T-helper 2 cell treated with Interferon-gamma antibody and Interleukin-4, amounts not matched to agents 5 μg/mL and 100 μg/mL, for 36 hours (primary cell): Measurements from ENCODE around the gene TEX261.

ENCODE experiments used
- DNase-seq: peaks from one replicate; pipeline ENCODE4 v3.0.0; 2021; ENCODE audit warnings: low spot score
- H3K27ac Mint-ChIP-seq: one replicate; pipeline ENCODE4 v1.8.0; 2021; ENCODE audit warnings: mild to moderate bottlenecking, mixed read lengths
- H3K27me3 Mint-ChIP-seq: one replicate; pipeline ENCODE4 v1.8.0; 2021; ENCODE audit warnings: low read depth, mixed read lengths
- H3K36me3 Mint-ChIP-seq: one replicate; pipeline ENCODE4 v1.8.0; 2021; ENCODE audit warnings: low read depth, mixed read lengths
- H3K4me1 Mint-ChIP-seq: one replicate; pipeline ENCODE4 v1.8.0; 2021; ENCODE audit warnings: low read depth, mixed read lengths
- H3K4me3 Mint-ChIP-seq: one replicate; pipeline ENCODE4 v1.8.0; 2022; ENCODE audit warnings: mild to moderate bottlenecking, moderate library complexity, mixed read lengths
- H3K9me3 Mint-ChIP-seq: one replicate; pipeline ENCODE4 v1.8.0; 2021; ENCODE audit warnings: mixed read lengths

Gene TEX261

GRCh38 chr2:70982971-70983370 is 11.7 kb downstream of the TEX261 start:
- no peak overlapping the region for H3K4me3 Mint-ChIP-seq
- DNase-seq: no peak
- no peak overlapping the region for H3K27ac Mint-ChIP-seq
- H3K27me3 Mint-ChIP-seq: no peaks in the 10 kb centered on the region
- H3K4me1 Mint-ChIP-seq: peaks cover 8% of the 10 kb centered on the region
- no peaks in the 10 kb centered on the region for H3K9me3 Mint-ChIP-seq
- peaks cover 13% of the 10 kb centered on the region for H3K36me3 Mint-ChIP-seq

- no peaks in the 10 kb centered on the region for H3K27me3 Mint-ChIP-seq
- H3K36me3 Mint-ChIP-seq: peaks cover 13% of the 10 kb centered on the region
- H3K9me3 Mint-ChIP-seq: no peaks in the 10 kb centered on the region
- DNase-seq: no peak
- H3K4me1 Mint-ChIP-seq: peaks cover 15% of the 10 kb centered on the region
- no peak overlapping the region for H3K4me3 Mint-ChIP-seq
- H3K27ac Mint-ChIP-seq: no peak overlapping the region
Observed at GRCh38 chr2:70981866-70982810, 12.5 kb downstream of the TEX261 start.

- H3K4me3 Mint-ChIP-seq: no peak overlapping the region
- no peaks in the 10 kb centered on the region for H3K27me3 Mint-ChIP-seq
- no peak overlapping the region for H3K27ac Mint-ChIP-seq
- no peaks in the 10 kb centered on the region for H3K9me3 Mint-ChIP-seq
- H3K36me3 Mint-ChIP-seq: peaks cover 7% of the 10 kb centered on the region
- H3K4me1 Mint-ChIP-seq: peaks cover 19% of the 10 kb centered on the region
- no peak for DNase-seq
Observed at GRCh38 chr2:70981421-70981820, 13.3 kb downstream of the TEX261 start.

- Mint-ChIP-seq H3K27me3 (no peaks in the 10 kb centered on the region), H3K27ac (no peak overlapping the region), H3K36me3 (no peaks in the 10 kb centered on the region), H3K4me3 (no peak overlapping the region), H3K9me3 (no peaks in the 10 kb centered on the region), H3K4me1 (peaks cover 18% of the 10 kb centered on the region)
- DNase-seq: no peak
Observed at GRCh38 chr2:70979626-70980025, 15.0 kb downstream of the TEX261 start.

GRCh38 chr2:70979180-70979488 is 15.5 kb downstream of the TEX261 start:
- Mint-ChIP-seq H3K27ac (no peak overlapping the region), H3K27me3 (no peaks in the 10 kb centered on the region), H3K4me1 (peaks cover 14% of the 10 kb centered on the region), H3K4me3 (no peak overlapping the region), H3K9me3 (no peaks in the 10 kb centered on the region), H3K36me3 (no peaks in the 10 kb centered on the region)
- DNase-seq: no peak

GRCh38 chr2:70978341-70979179 is 16.1 kb downstream of the TEX261 start, which contains the start of gene ANKRD53:
Gene ANKRD53 (plus strand): TSS chr2:70978630. CDS start chr2:70978646, 16 bp downstream.
- no peak for DNase-seq
- no peaks in the 10 kb centered on the region for H3K36me3 Mint-ChIP-seq
- H3K27me3 Mint-ChIP-seq: peaks cover 5% of the 10 kb centered on the region
- peak within 1 kb of the TSS; percentile 84 for H3K27ac Mint-ChIP-seq
- peaks cover 14% of the 10 kb centered on the region for H3K4me1 Mint-ChIP-seq
- H3K9me3 Mint-ChIP-seq: no peaks in the 10 kb centered on the region
- H3K4me3 Mint-ChIP-seq: peak within 1 kb of the TSS; percentile 84

- peak; percentile 24 for DNase-seq
- Mint-ChIP-seq H3K27me3 (peaks cover 6% of the 10 kb centered on the region), H3K4me1 (peaks cover 14% of the 10 kb centered on the region), H3K27ac (peak overlapping the region; percentile 84), H3K9me3 (no peaks in the 10 kb centered on the region), H3K36me3 (no peaks in the 10 kb centered on the region), H3K4me3 (peak overlapping the region; percentile 84)
Observed at GRCh38 chr2:70977605-70978205, 17.0 kb downstream of the TEX261 start.

GRCh38 chr2:70975237-70975636 is 19.4 kb downstream of the TEX261 start:
- no peak overlapping the region for H3K4me3 Mint-ChIP-seq
- peaks cover 25% of the 10 kb centered on the region for H3K27me3 Mint-ChIP-seq

GRCh38 chr2:70974592-70974991 is 20.1 kb downstream of the TEX261 start:
- Mint-ChIP-seq H3K27me3 (peaks cover 27% of the 10 kb centered on the region), H3K27ac (no peak overlapping the region), H3K9me3 (no peaks in the 10 kb centered on the region), H3K4me1 (peaks cover 14% of the 10 kb centered on the region), H3K4me3 (no peak overlapping the region), H3K36me3 (no peaks in the 10 kb centered on the region)
- no peak for DNase-seq

More at GRCh38 chr2:70975237-70975636, 19.4 kb downstream of the TEX261 start:
- DNase-seq: no peak
- no peak overlapping the region for H3K27ac Mint-ChIP-seq
- H3K36me3 Mint-ChIP-seq: no peaks in the 10 kb centered on the region
- H3K4me1 Mint-ChIP-seq: peaks cover 14% of the 10 kb centered on the region
- no peaks in the 10 kb centered on the region for H3K9me3 Mint-ChIP-seq

GRCh38 chr2:70967189-70967588 is 27.5 kb downstream of the TEX261 start:
- peaks cover 56% of the 10 kb centered on the region for H3K27me3 Mint-ChIP-seq
- no peak overlapping the region for H3K4me3 Mint-ChIP-seq
- peaks cover 2% of the 10 kb centered on the region for H3K4me1 Mint-ChIP-seq
- no peaks in the 10 kb centered on the region for H3K36me3 Mint-ChIP-seq
- DNase-seq: no peak
- no peak overlapping the region for H3K27ac Mint-ChIP-seq
- H3K9me3 Mint-ChIP-seq: no peaks in the 10 kb centered on the region

- Mint-ChIP-seq H3K4me3 (no peak overlapping the region), H3K4me1 (peaks cover 2% of the 10 kb centered on the region), H3K36me3 (no peaks in the 10 kb centered on the region), H3K27me3 (peaks cover 51% of the 10 kb centered on the region), H3K9me3 (no peaks in the 10 kb centered on the region), H3K27ac (no peak overlapping the region)
- DNase-seq: peak; percentile 2
Observed at GRCh38 chr2:70966681-70967080, 28.0 kb downstream of the TEX261 start.

- no peak for DNase-seq
- H3K27me3 Mint-ChIP-seq: peaks cover 42% of the 10 kb centered on the region
- no peaks in the 10 kb centered on the region for H3K36me3 Mint-ChIP-seq
- H3K4me3 Mint-ChIP-seq: peak overlapping the region; percentile 81
- no peak overlapping the region for H3K27ac Mint-ChIP-seq
- no peaks in the 10 kb centered on the region for H3K9me3 Mint-ChIP-seq
- peaks cover 2% of the 10 kb centered on the region for H3K4me1 Mint-ChIP-seq
Observed at GRCh38 chr2:70965506-70965905, 29.2 kb downstream of the TEX261 start.

- Mint-ChIP-seq H3K4me3 (peak overlapping the region; percentile 81), H3K4me1 (peaks cover 2% of the 10 kb centered on the region), H3K27me3 (peaks cover 37% of the 10 kb centered on the region), H3K36me3 (no peaks in the 10 kb centered on the region), H3K27ac (no peak overlapping the region), H3K9me3 (no peaks in the 10 kb centered on the region)
- DNase-seq: peak; percentile 77
Observed at GRCh38 chr2:70964596-70965386, 29.9 kb downstream of the TEX261 start.
